GM12878 (cell line): ENCODE measurements around the gene CCNL2. TPM values are rescaled to one million over a fixed set of nuclear protein-coding genes. Genes with fewer than 3 reads are reported as not detected.

Experiments used
- BCL3 ChIP-seq: IDR thresholded peaks from 2 replicates; pipeline ENCODE4 v1.6.1; 2011; ENCODE audit warnings: borderline replicate concordance, low read depth, mild to moderate bottlenecking, moderate library complexity, low read length; ENCODE audit not compliant: insufficient read depth, poor library complexity, severe bottlenecking
- ELK1 ChIP-seq: IDR thresholded peaks from 2 replicates; pipeline ENCODE4 v1.6.1; 2012; ENCODE audit warnings: low read depth, low read length, improper control_type of control experiment
- RBBP5 ChIP-seq: fragments of 200-600 bp; sonication (generic); conservative IDR thresholded peaks from 2 replicates; pipeline ENCODE4 v1.6.1; 2016
- RELB ChIP-seq: fragments of 450-650 bp; IDR thresholded peaks from 2 replicates; pipeline ENCODE4 v1.6.1; 2017; ENCODE audit warnings: low read depth, mild to moderate bottlenecking, moderate library complexity
- SMARCA5 ChIP-seq: fragments of 450-650 bp; IDR thresholded peaks from 2 replicates; pipeline ENCODE4 v1.6.1; 2017; ENCODE audit warnings: mild to moderate bottlenecking
- ZBED1 ChIP-seq: IDR thresholded peaks from 2 replicates; pipeline ENCODE4 v1.6.1; 2016; ENCODE audit warnings: borderline replicate concordance
- polyA plus RNA-seq, 11 experiments: library from polyadenylated mRNA; depleted of rRNA in 4 of 11; unstranded in 6 of 11; stranded (reverse) in 5 of 11; fragments of >200 nt; fragmentation: Nextera tagmentation in 4 of 11; fragmentation: Illumina TruSeq in 1 of 11; extraction: Ambion mirVana in 4 of 11; extraction: Trizol in 1 of 11; gene quantifications; 1 replicate in 1 of 11; 2 replicates in 10 of 11; pipeline versions ENCODE4 v1.2.1 to v1.2.3, GENCODE V29; 2011 to 2016; ENCODE audit warnings: inconsistent platforms in 2 of 11, missing spikeins in 2 of 11, low read depth in 1 of 11
- total RNA-seq, 4 experiments: library from RNA; depleted of rRNA in 3 of 4; stranded (reverse); fragments of >200 nt in 3 of 4; fragmentation: Illumina TruSeq in 1 of 4; extraction: Trizol in 1 of 4; gene quantifications; 2 replicates each; pipeline versions ENCODE4 v1.2.1 to v1.2.3, GENCODE V29; 2013 to 2021

CCNL2 gene
- total and polyA plus RNA-seq, 10 of the 15 experiments (the other 5 are each of a cell fraction or from before 2014, with no cell fraction given), result 2.1 to 143 (median 101) TPM

GRCh38 chr1:1407636-1408318, 8.6 kb upstream of the CCNL2 start (continued):
- no peak for TF ChIP-seq RELB
- no peak for TF ChIP-seq BCL3
- no peak for TF ChIP-seq ZBED1
- TF ChIP-seq SMARCA5, result 0 out of 2 replicates have a peak, but pooled peaks have one; percentile 7
- no peak for TF ChIP-seq ELK1
- no peak for TF ChIP-seq RBBP5
